IMR-90 (cell line): ENCODE data around the gene TBC1D8. TPM values are rescaled to one million over a fixed set of nuclear protein-coding genes. Genes with fewer than 3 reads are reported as not detected.

Source experiments
- ATAC-seq: fragments of 200-7000 bp; cut with Tn5 transposase; 2 replicates; pipeline ENCODE4 v1.9.1; 2020; ENCODE audit warnings: low read depth, mild to moderate bottlenecking, moderate library complexity
- BruUV-seq: library from RNA; stranded (reverse); fragments of 400-500 nt; replicated peaks from 2 replicates; lab custom pipeline; 2021; lab: Mats Ljungman, UMichigan
- CTCF ChIA-PET: fragments of 300-600 bp; formaldehyde crosslinking; extraction: SDS; loops from one replicate; lab custom pipeline; 2021; ENCODE audit warnings: antibody characterized with exemption; lab: Yijun Ruan, JAX
- POLR2A ChIA-PET: fragments of 300-600 bp; sonication (Branson Sonifier 250); formaldehyde crosslinking; loops from one replicate; lab custom pipeline; 2022; ENCODE audit warnings: antibody characterized with exemption; ENCODE audit not compliant: unreplicated experiment; lab: Charles Lee
- DNase-seq: peaks from one replicate; pipeline ENCODE4 v3.0.0; 2013
- H2AFZ ChIP-seq: replicated peaks from 2 replicates; pipeline ENCODE3; 2013; ENCODE audit warnings: low read length, mild to moderate bottlenecking; ENCODE audit not compliant: poor library complexity
- H2AK5ac ChIP-seq: 2 replicates; pipeline ENCODE4 v1.6.1; 2013; ENCODE audit warnings: low read depth, low read length, inconsistent platforms
- H2AK9ac ChIP-seq: replicated peaks from 2 replicates; pipeline ENCODE3; 2013; ENCODE audit warnings: mild to moderate bottlenecking, low read depth, low read length, moderate library complexity; ENCODE audit not compliant: poor library complexity
- H2BK120ac ChIP-seq: 2 replicates; pipeline ENCODE4 v1.6.1; 2013; ENCODE audit warnings: low read depth, low read length, inconsistent platforms
- H2BK15ac ChIP-seq: 3 replicates; pipeline ENCODE4 v1.6.1; 2013; ENCODE audit warnings: low read depth, low read length, inconsistent platforms
- H2BK20ac ChIP-seq: 2 replicates; pipeline ENCODE4 v1.6.1; 2013; ENCODE audit warnings: low read depth, mild to moderate bottlenecking, inconsistent platforms, low read length, moderate library complexity
- H2BK5ac ChIP-seq: 2 replicates; pipeline ENCODE4 v1.6.1; 2013; ENCODE audit warnings: mild to moderate bottlenecking, low read depth, low read length, inconsistent platforms; ENCODE audit not compliant: poor library complexity, severe bottlenecking
- H3K14ac ChIP-seq: replicated peaks from 2 replicates; pipeline ENCODE4 v1.6.1; 2013; ENCODE audit warnings: low read depth, low read length, inconsistent platforms
- H3K18ac ChIP-seq: 2 replicates; pipeline ENCODE4 v1.6.1; 2013; ENCODE audit warnings: low read depth, low read length, control low read depth
- H3K23ac ChIP-seq: 2 replicates; pipeline ENCODE4 v1.6.1; 2013; ENCODE audit warnings: low read depth, low read length, inconsistent platforms
- H3K27ac ChIP-seq: 2 replicates; pipeline ENCODE4 v1.5.1; 2013; ENCODE audit warnings: mild to moderate bottlenecking, control low read depth, low read length; ENCODE audit not compliant: insufficient read depth
- H3K27me3 ChIP-seq: 2 replicates; pipeline ENCODE4 v1.6.1; 2013; ENCODE audit warnings: low read length; ENCODE audit not compliant: control insufficient read depth, insufficient read depth
- H3K36me3 ChIP-seq: 2 replicates; pipeline ENCODE4 v1.6.1; 2013; ENCODE audit warnings: low read length, mixed read lengths; ENCODE audit not compliant: control insufficient read depth, insufficient read depth
- H3K4ac ChIP-seq: 2 replicates; pipeline ENCODE4 v1.6.1; 2013; ENCODE audit warnings: low read depth, low read length, inconsistent platforms
- H3K4me1 ChIP-seq: 2 replicates; pipeline ENCODE4 v1.6.1; 2013; ENCODE audit warnings: low read length, mixed read lengths; ENCODE audit not compliant: control insufficient read depth, insufficient read depth
- H3K4me2 ChIP-seq: 2 replicates; pipeline ENCODE4 v1.6.1; 2013; ENCODE audit warnings: low read depth, mild to moderate bottlenecking, control low read depth, low read length, moderate library complexity
- H3K4me3 ChIP-seq: 2 replicates; pipeline ENCODE4 v1.5.1; 2013; ENCODE audit warnings: low read depth, mild to moderate bottlenecking, control low read depth, low read length, moderate library complexity; ENCODE audit not compliant: insufficient read depth
- H3K56ac ChIP-seq: 2 replicates; pipeline ENCODE4 v1.6.1; 2013; ENCODE audit warnings: low read length, inconsistent platforms; ENCODE audit not compliant: insufficient read depth; ENCODE audit errors: extremely low read depth
- H3K79me1 ChIP-seq, 2 experiments: 2 replicates each; pipeline ENCODE4 v1.6.1; 2013; ENCODE audit warnings: low read length in 2 of 2, inconsistent platforms in 1 of 2, low read depth in 1 of 2
- H3K9ac ChIP-seq: 2 replicates; pipeline ENCODE4 v1.6.1; 2013; ENCODE audit warnings: low read depth, low read length, control low read depth
- H3K9me1 ChIP-seq: 2 replicates; pipeline ENCODE4 v1.6.1; 2013; ENCODE audit warnings: low read length, inconsistent platforms; ENCODE audit not compliant: insufficient read depth
- H3K9me3 ChIP-seq: 2 replicates; pipeline ENCODE4 v1.6.1; 2013; ENCODE audit warnings: low read length; ENCODE audit not compliant: control insufficient read depth, insufficient read depth
- H4K20me1 ChIP-seq: 2 replicates; pipeline ENCODE4 v1.6.1; 2013; ENCODE audit warnings: low read length, inconsistent platforms; ENCODE audit not compliant: insufficient read depth
- H4K5ac ChIP-seq: 2 replicates; pipeline ENCODE4 v1.6.1; 2013; ENCODE audit warnings: mild to moderate bottlenecking, low read depth, low read length, control low read depth
- H4K8ac ChIP-seq, 2 experiments: 2 replicates each; pipeline ENCODE4 v1.6.1; 2013; ENCODE audit warnings: low read depth in 2 of 2, low read length in 2 of 2, control low read depth in 1 of 2, inconsistent platforms in 1 of 2
- H4K91ac ChIP-seq: 2 replicates; pipeline ENCODE4 v1.6.1; 2013; ENCODE audit warnings: low read depth, low read length, inconsistent platforms; ENCODE audit not compliant: insufficient read depth
- BHLHE40 ChIP-seq: fragments of 150-350 bp; IDR thresholded peaks from 2 replicates; pipeline ENCODE4 v1.6.1; 2016; ENCODE audit warnings: mild to moderate bottlenecking, low read depth, low read length
- CEBPB ChIP-seq: IDR thresholded peaks from 2 replicates; pipeline ENCODE4 v1.6.1; 2012; ENCODE audit warnings: low read depth, low read length, improper control_type of control experiment
- CHD1 ChIP-seq: IDR thresholded peaks from 2 replicates; pipeline ENCODE4 v1.6.1; 2012; ENCODE audit warnings: low read depth, low read length, improper control_type of control experiment
- FOS ChIP-seq: fragments of 150-350 bp; IDR thresholded peaks from 2 replicates; pipeline ENCODE4 v1.6.1; 2016; ENCODE audit warnings: low read depth, low read length
- MAFK ChIP-seq: IDR thresholded peaks from 2 replicates; pipeline ENCODE4 v1.6.1; 2012; ENCODE audit warnings: low read depth, low read length, improper control_type of control experiment
- MAZ ChIP-seq: IDR thresholded peaks from 2 replicates; pipeline ENCODE4 v1.6.1; 2012; ENCODE audit warnings: low read depth, mild to moderate bottlenecking, low read length, improper control_type of control experiment, moderate library complexity, borderline replicate concordance
- MXI1 ChIP-seq: IDR thresholded peaks from 2 replicates; pipeline ENCODE4 v1.6.1; 2012; ENCODE audit warnings: low read depth, mild to moderate bottlenecking, low read length, moderate library complexity, borderline replicate concordance
- NFE2L2 ChIP-seq: fragments of 150-350 bp; IDR thresholded peaks from 2 replicates; pipeline ENCODE4 v1.6.1; 2016; ENCODE audit warnings: low read depth, mild to moderate bottlenecking, low read length
- RAD21 ChIP-seq: IDR thresholded peaks from 2 replicates; pipeline ENCODE4 v1.6.1; 2012; ENCODE audit warnings: low read length, improper control_type of control experiment
- RCOR1 ChIP-seq: IDR thresholded peaks from 2 replicates; pipeline ENCODE4 v1.6.1; 2012; ENCODE audit warnings: mild to moderate bottlenecking, low read length, improper control_type of control experiment; ENCODE audit not compliant: insufficient replicate concordance
- WGBS, 2 experiments: methylation state at CpG; one replicate each; pipeline versions ENCODE4 v1.1.5 to v1.1.7; 2013; ENCODE audit warnings: missing lambda C conversion rate in 2 of 2; ENCODE audit not compliant: insufficient read length in 1 of 2; ENCODE audit errors: extremely low coverage in 2 of 2; 5-methylcytosine and 5-hydroxymethylcytosine counted together
- dilution Hi-C: fragments of 300-500 bp; cut with HindIII; formaldehyde crosslinking; loops from one replicate; pipeline ENCODE4 v1.14.3; 2018; ENCODE audit warnings: low sequenced_read_pairs; ENCODE audit not compliant: unreplicated experiment
- in situ Hi-C: fragments of 300-500 bp; cut with MboI; formaldehyde crosslinking; loops from 3 replicates; pipeline ENCODE4 v1.14.3; 2019; ENCODE audit warnings: low sequenced_read_pairs, inconsistent platforms, mixed read lengths
- intact Hi-C: fragments of 100-400 bp; cut with micrococcal nuclease; formaldehyde crosslinking; loops from 2 replicates; pipeline ENCODE4 v1.10.0; 2022
- polyA plus RNA-seq, 3 experiments: library from polyadenylated mRNA; depleted of rRNA; stranded (reverse); fragments of >200 nt; gene quantifications; 2 replicates each; pipeline ENCODE4 v1.2.3, GENCODE V29; 2012; ENCODE audit warnings: low replicate concordance in 1 of 3
- total RNA-seq: library from RNA; depleted of rRNA; stranded (reverse); fragments of >200 nt; gene quantifications from 2 replicates; pipeline ENCODE4 v1.2.3, GENCODE V29; 2012
- TF ChIP-seq, protein P1 (sequence below): fragments of 150-350 bp; IDR thresholded peaks from 2 replicates; pipeline ENCODE4 v1.6.1; 2017; ENCODE audit warnings: mild to moderate bottlenecking, antibody characterized with exemption, low read length, low read depth
- TF ChIP-seq, protein P2 (sequence below): fragments of 150-350 bp; IDR thresholded peaks from 2 replicates; pipeline ENCODE4 v1.6.1; 2016; ENCODE audit warnings: low read depth, mild to moderate bottlenecking, low read length, moderate library complexity, borderline replicate concordance
- TF ChIP-seq, protein P3 (sequence below): conservative IDR thresholded peaks from 2 replicates; pipeline ENCODE4 v1.5.1; 2012; ENCODE audit warnings: mild to moderate bottlenecking, low read depth, low read length, improper control_type of control experiment

Gene TBC1D8
- total and polyA plus RNA-seq, 2 of the 4 experiments (the other 2 are of a cell fraction), result 1.3 to 1.5 TPM

DNA sequence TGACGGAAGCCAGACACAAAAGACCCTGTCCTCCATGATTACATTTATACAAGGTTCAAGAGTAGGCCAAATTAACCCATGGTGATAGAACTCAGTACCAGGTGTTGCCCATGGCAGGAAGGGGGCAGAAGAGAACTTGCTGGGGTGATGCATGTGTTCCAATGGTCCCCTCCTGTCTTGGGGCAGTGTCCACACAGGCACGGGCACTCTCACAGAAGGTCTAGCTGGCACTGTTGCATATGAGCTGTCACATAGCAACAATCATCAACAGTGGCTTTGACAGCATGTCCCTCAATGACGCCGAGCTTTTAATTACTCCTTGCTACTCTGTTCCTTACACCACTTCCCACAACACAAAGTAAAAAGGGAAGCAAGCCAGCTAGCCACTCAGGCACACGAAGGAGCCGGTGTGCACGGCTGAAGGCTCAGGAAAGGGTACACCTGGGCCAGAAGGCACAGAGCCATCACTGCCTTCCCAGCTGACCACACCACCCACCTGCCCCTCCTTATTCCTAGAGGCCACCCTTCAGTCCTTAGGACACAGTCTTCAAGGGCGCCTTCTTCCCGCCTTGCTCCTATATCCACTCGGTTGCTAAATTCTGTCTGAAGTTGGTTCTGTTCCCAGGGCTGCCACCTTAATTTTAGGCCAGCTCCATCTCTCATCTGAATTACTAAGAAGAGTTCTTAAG is 120.2 kb downstream of the TBC1D8 start:
- Histone ChIP-seq H3K36me3 (peaks cover 2% of the 10 kb centered on the region; the same call in 1 of the 2 replicates), H3K79me1 (no peaks in the 10 kb centered on the region), H4K20me1 (no peaks in the 10 kb centered on the region), H2BK120ac (no peak overlapping the region), H4K8ac (no peak overlapping the region), H2BK15ac (no peak overlapping the region), H3K4ac (no peak overlapping the region), H3K4me1 (no peaks in the 10 kb centered on the region), H3K9me1 (peaks cover 7% of the 10 kb centered on the region; the same call in 1 of the 2 replicates), H2AK9ac (no peak overlapping the region), H4K5ac (no peak overlapping the region), H3K18ac (no peak overlapping the region), H3K27me3 (no peaks in the 10 kb centered on the region), H2AFZ (no peak overlapping the region), H3K14ac (no peak overlapping the region), H3K4me2 (no peak overlapping the region), H3K4me3 (no peak overlapping the region), H2BK20ac (no peak overlapping the region), H2AK5ac (no peak overlapping the region), H3K27ac (no peak overlapping the region), H2BK5ac (no peak overlapping the region), H3K9ac (no peak overlapping the region), H3K9me3 (no peaks in the 10 kb centered on the region), H3K23ac (no peak overlapping the region), H3K56ac (no peak overlapping the region), H4K91ac (no peak overlapping the region; the same call in 1 of the 2 replicates)
- 80% methylated on average over 3 of the region's 10 CpGs; no CpG with 5 or more reads in 1 of the 2 experiments for WGBS, 2 experiments
- ChIA-PET CTCF (interaction anchor here (0.6 kb wide), 1 partner anchor 429 kb away, joined by 4 read pairs; no protein-coding TSS in a partner anchor), POLR2A (no interaction called here)
- TF ChIP-seq CEBPB (no peak), MAFK (no peak), CHD1 (no peak), MXI1 (no peak), NFE2L2 (no peak), BHLHE40 (no peak), MAZ (no peak), RCOR1 (no peak), RAD21 (no peak), FOS (no peak)
- TF ChIP-seq, protein P1, sequence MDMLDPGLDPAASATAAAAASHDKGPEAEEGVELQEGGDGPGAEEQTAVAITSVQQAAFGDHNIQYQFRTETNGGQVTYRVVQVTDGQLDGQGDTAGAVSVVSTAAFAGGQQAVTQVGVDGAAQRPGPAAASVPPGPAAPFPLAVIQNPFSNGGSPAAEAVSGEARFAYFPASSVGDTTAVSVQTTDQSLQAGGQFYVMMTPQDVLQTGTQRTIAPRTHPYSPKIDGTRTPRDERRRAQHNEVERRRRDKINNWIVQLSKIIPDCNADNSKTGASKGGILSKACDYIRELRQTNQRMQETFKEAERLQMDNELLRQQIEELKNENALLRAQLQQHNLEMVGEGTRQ, result no peak
- TF ChIP-seq, protein P2, sequence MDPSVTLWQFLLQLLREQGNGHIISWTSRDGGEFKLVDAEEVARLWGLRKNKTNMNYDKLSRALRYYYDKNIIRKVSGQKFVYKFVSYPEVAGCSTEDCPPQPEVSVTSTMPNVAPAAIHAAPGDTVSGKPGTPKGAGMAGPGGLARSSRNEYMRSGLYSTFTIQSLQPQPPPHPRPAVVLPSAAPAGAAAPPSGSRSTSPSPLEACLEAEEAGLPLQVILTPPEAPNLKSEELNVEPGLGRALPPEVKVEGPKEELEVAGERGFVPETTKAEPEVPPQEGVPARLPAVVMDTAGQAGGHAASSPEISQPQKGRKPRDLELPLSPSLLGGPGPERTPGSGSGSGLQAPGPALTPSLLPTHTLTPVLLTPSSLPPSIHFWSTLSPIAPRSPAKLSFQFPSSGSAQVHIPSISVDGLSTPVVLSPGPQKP, result no peak
- TF ChIP-seq, protein P3, sequence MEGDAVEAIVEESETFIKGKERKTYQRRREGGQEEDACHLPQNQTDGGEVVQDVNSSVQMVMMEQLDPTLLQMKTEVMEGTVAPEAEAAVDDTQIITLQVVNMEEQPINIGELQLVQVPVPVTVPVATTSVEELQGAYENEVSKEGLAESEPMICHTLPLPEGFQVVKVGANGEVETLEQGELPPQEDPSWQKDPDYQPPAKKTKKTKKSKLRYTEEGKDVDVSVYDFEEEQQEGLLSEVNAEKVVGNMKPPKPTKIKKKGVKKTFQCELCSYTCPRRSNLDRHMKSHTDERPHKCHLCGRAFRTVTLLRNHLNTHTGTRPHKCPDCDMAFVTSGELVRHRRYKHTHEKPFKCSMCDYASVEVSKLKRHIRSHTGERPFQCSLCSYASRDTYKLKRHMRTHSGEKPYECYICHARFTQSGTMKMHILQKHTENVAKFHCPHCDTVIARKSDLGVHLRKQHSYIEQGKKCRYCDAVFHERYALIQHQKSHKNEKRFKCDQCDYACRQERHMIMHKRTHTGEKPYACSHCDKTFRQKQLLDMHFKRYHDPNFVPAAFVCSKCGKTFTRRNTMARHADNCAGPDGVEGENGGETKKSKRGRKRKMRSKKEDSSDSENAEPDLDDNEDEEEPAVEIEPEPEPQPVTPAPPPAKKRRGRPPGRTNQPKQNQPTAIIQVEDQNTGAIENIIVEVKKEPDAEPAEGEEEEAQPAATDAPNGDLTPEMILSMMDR, result no peak
- in situ Hi-C loops (no loop called here), dilution Hi-C loops (no loop called here), intact Hi-C loops (no loop called here)
- DNase-seq (no peak), ATAC-seq (no peak)
- BruUV-seq, result no TSS peak
